GM21423 (cell line): ENCODE data around the gene TCF3.
"Not testable (repeated sequence)": the region's sequence is repeated elsewhere in the genome, so short reads cannot be mapped to it uniquely, and the experiment has no call there.

Experiments
- ATAC-seq: cut with Tn5 transposase; IDR thresholded peaks from one replicate; pipeline ENCODE4 v1.9.1; 2021; ENCODE audit warnings: mild to moderate bottlenecking, moderate library complexity; ENCODE audit not compliant: unreplicated experiment

The TCF3 gene

GRCh38 chr19:1652471-1653299, at the start of gene TCF3:
TSS of gene TCF3 (minus strand) at chr19:1652615. CDS start at chr19:1650248, 2,367 bp downstream.
- peak; percentile 63 for ATAC-seq

GRCh38 chr19:1700733-1701663, 48.6 kb upstream of the TCF3 start:
- no peak for ATAC-seq

DNA sequence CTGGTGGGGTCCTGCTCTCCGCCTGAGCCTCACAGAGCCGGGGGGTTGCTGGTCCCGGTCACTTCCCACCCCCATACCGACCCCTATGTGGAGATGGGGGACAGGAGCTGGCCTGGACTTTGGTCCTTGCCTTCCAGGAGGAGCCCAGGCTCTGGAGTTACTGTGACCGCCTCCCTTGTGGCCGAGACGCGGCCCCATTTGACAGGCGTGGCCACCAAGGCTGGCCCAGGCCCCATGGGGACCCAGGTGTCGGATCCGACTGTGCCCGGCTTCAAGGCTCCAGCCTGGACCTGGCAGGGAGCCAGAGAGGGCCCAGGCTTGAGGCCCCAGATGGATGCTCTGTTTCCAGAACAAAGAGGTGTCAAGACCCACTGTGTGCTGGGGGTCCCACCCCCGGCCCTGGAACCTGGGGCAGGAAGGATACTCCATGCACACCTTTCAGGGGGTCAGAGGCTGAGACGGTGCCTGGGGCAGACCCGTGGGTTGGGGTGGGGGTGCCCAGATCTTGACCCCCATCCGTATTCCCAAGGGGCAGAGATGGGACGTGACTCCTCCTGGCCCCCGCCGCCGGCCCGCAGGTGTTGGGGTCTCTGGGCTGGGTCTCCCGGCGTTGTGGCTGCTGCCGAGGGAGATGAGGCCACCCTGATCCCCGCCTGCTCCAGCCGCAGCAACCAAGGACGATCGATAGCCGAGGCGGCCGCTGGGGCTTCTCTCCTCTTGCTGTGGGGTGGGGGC, 47.8 kb upstream of the TCF3 start:
- ATAC-seq, result no peak

GRCh38 chr19:1699386-1699785, 47.0 kb upstream of the TCF3 start:
- ATAC-seq, result no peak

GRCh38 chr19:1698636-1699035, 46.2 kb upstream of the TCF3 start:
- no peak for ATAC-seq

GRCh38 chr19:1695481-1695880, 43.1 kb upstream of the TCF3 start:
- not testable (repeated sequence) for ATAC-seq

GRCh38 chr19:1691589-1692290, 39.3 kb upstream of the TCF3 start:
- ATAC-seq, result no peak

GRCh38 chr19:1690699-1691307, 38.4 kb upstream of the TCF3 start:
- ATAC-seq, result no peak

- not testable (repeated sequence) for ATAC-seq
Observed at GRCh38 chr19:1685785-1686184, 33.4 kb upstream of the TCF3 start.

GRCh38 chr19:1685046-1685445, 32.6 kb upstream of the TCF3 start:
- no peak for ATAC-seq

- ATAC-seq, result no peak
Observed at GRCh38 chr19:1684573-1684912, 32.1 kb upstream of the TCF3 start.

DNA sequence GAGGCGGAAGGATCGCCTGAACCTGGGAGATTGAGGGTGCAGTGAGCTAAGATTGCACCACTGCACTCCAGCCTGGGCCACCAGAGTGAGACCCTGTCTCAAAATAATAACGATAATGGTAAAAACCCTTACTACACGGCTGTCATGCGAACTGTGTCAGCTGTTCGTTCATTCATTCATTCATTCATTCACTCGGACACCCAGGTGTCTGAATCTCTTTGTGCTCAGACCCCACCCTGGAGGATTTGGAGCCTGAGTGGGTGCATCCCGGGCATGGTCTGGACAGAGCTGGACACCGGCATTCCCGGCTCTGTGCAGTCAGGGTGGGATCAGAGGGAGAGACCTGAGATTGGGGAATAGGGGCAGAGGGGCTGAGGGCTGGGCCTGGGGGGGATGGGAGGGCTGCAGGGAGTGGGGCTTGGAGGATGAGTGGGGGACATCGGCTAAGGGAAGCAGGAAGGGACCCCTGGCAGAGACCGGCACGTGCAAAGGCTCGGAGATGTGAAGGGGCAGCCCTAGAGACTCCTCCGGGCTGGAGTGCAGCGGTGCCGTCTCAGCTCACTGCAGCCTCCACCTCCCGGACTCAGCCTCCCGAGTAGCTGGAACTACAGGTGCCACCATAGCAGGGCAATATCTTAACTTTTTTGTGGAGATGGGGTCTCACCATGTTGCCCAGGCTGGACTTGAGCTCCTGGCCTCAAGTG, 31.6 kb upstream of the TCF3 start:
- no peak for ATAC-seq

DNA sequence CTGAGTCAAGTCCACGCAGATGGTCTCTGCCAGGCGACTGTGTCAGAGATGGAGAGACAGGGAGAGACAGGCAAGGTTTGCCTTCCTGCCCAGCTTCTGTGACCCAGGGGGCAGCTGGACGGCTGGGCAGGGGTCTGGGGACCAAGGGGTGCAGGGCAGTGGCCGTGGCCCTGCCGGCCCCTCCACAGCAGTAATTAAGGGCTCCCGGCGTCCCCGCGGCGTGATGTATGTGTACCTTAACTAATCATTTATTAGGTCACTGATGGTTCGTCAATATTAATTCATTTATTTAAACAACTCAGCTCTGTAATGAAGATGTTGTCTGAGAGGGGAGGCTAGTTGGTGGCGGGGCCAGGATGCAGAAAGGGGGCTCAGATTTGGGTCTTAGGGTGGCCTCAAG, 28.6 kb upstream of the TCF3 start:
- no peak for ATAC-seq

DNA sequence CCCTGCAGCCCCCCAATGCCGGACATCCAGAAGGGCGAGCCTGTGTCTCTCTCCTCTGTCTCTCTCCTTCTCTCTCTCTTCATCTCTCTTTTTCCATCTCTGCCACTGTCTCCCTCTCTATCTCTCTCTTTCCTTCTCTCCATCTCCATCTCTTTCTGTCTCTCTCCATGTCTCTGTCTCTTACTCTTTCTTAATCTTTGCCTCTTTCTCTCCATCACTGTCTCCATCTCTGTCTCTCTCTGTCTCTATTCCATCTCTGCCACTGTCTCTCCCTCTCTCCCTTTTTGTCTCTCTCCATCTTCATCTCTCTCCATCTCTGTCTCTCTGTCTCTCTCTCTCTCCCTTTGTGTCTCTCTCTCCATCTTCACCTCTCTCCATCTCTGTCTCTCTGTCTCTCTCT, 25.7 kb upstream of the TCF3 start:
- no peak for ATAC-seq

DNA sequence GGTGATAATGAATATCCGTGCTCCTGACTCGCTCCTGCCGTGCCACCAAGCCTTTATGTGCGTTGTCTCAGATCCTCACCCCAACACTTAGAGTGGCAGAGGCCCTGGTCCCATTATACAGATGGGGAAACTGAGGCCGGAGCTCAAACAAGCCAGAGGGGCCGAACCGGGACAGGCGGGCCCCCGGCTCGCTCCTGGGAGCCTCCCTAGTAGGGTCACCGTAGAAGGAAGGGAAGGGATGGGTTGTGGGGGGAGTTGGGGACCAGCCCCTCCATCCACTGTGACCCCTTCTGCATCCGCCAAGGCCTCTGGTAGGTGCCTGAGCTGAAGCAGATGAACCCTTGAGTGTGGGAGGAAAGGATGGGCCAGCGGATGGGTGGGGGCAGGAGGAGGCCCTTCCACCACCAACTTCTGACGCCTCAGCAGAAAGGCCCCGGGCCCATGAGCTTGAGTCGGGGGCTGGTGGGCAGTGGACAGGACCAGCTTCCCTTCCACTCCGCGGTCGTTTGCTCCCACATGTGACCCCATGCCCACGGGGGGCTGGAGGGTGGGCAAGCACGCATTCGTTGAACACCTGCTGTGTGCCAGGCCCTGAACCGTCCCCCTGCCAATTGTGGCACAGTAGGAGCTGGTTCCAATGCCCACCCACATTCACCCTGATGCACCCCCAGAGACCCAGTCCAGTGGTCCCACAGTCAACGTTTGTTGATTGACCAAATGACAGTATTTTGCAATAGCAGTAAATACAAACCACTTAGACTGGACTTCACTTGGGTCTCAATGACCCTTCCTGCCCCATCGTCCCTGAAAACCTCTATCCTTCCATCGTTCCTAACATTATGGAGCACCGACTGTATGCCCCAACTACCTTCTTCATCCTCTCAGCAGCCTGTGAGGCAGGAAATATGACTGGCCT, 24.2 kb upstream of the TCF3 start:
- no peak for ATAC-seq

- ATAC-seq, result no peak
Observed at GRCh38 chr19:1675633-1676350, 23.4 kb upstream of the TCF3 start.

GRCh38 chr19:1674293-1674679, 21.9 kb upstream of the TCF3 start:
- no peak for ATAC-seq
